Left kidney (tissue), 2 donors: ENCODE data around the gene PDE3B. TPM values are rescaled to one million over a fixed set of nuclear protein-coding genes. Genes with fewer than 3 reads are reported as not detected.

Source experiments
- DNase-seq: peaks from one replicate; pipeline ENCODE4 v3.0.0-alpha.2; 2013
- polyA plus RNA-seq: library from polyadenylated mRNA; unstranded; fragments of 120-200 nt; gene quantifications from one replicate; pipeline ENCODE4 v1.2.1, GENCODE V29; 2013; ENCODE audit not compliant: insufficient read length

PDE3B gene
- polyA plus RNA-seq, 1 donor, result 10.5 TPM

- no peak for DNase-seq
Observed at GRCh38 chr11:14886513-14886912, 242.9 kb downstream of the PDE3B start.

- DNase-seq, result peak; percentile 88
Observed at GRCh38 chr11:14891143-14892035, 247.8 kb downstream of the PDE3B start.

GRCh38 chr11:14892036-14892556 is 248.5 kb downstream of the PDE3B start, which contains the start of gene CYP2R1:
Gene CYP2R1 (minus strand): TSS chr11:14892231. CDS start chr11:14892205, 26 bp downstream.
- peak; percentile 94 for DNase-seq

- DNase-seq, result no peak
Observed at GRCh38 chr11:14892577-14892976, 249.0 kb downstream of the PDE3B start.

GRCh38 chr11:14894657-14895598 is 251.3 kb downstream of the PDE3B start:
- DNase-seq, result no peak

GRCh38 chr11:14898355-14898754 is 254.8 kb downstream of the PDE3B start:
- no peak for DNase-seq

GRCh38 chr11:14898906-14899305 is 255.3 kb downstream of the PDE3B start:
- no peak for DNase-seq

- no peak for DNase-seq
Observed at GRCh38 chr11:14902650-14903350, 259.2 kb downstream of the PDE3B start.

- peak; percentile 68 for DNase-seq
Observed at GRCh38 chr11:14904745-14905103, 261.1 kb downstream of the PDE3B start.

GRCh38 chr11:14905104-14906033 is 261.8 kb downstream of the PDE3B start:
- peak; percentile 40 for DNase-seq

- no peak for DNase-seq
Observed at GRCh38 chr11:14906578-14906977, 263.0 kb downstream of the PDE3B start.

GRCh38 chr11:14906993-14907392 is 263.4 kb downstream of the PDE3B start:
- no peak for DNase-seq

GRCh38 chr11:14907411-14908213 is 264.0 kb downstream of the PDE3B start:
- no peak for DNase-seq

GRCh38 chr11:14908214-14908880 is 264.7 kb downstream of the PDE3B start:
- DNase-seq, result peak; percentile 44

- no peak for DNase-seq
Observed at GRCh38 chr11:14914536-14914935, 270.9 kb downstream of the PDE3B start.

- DNase-seq, result no peak
Observed at GRCh38 chr11:14916403-14916802, 272.8 kb downstream of the PDE3B start.
